Ovary (tissue), 3 donors: Measurements from ENCODE around the gene TAOK2.

Experiments used
- EP300 ChIP-seq: sonication (generic); formaldehyde crosslinking; IDR thresholded peaks from one replicate; pipeline ENCODE4 v1.6.1; 2017; ENCODE audit warnings: antibody characterized with exemption
- POLR2A ChIP-seq: fragments of 450-650 bp; IDR thresholded peaks from one replicate; pipeline ENCODE4 v1.6.1; 2017; ENCODE audit warnings: antibody characterized with exemption, mild to moderate bottlenecking, moderate library complexity
- TF ChIP-seq, protein P1 (sequence below), 3 donors: fragments of 450-650 bp in 2 of 3; fragments of 200-600 bp in 1 of 3; IDR thresholded peaks; one replicate each; pipeline versions ENCODE4 v1.5.1 to v1.8.0; 2016 to 2022; ENCODE audit warnings: antibody characterized with exemption in 3 of 3, mild to moderate bottlenecking in 1 of 3
- donor health status: DM: no; HTN: no; CAD: no.

GRCh38 chr16:29994600-29995323 is 21.1 kb downstream of the TAOK2 start:
- TF ChIP-seq POLR2A (no peak), EP300 (no peak)
- TF ChIP-seq, protein P1, sequence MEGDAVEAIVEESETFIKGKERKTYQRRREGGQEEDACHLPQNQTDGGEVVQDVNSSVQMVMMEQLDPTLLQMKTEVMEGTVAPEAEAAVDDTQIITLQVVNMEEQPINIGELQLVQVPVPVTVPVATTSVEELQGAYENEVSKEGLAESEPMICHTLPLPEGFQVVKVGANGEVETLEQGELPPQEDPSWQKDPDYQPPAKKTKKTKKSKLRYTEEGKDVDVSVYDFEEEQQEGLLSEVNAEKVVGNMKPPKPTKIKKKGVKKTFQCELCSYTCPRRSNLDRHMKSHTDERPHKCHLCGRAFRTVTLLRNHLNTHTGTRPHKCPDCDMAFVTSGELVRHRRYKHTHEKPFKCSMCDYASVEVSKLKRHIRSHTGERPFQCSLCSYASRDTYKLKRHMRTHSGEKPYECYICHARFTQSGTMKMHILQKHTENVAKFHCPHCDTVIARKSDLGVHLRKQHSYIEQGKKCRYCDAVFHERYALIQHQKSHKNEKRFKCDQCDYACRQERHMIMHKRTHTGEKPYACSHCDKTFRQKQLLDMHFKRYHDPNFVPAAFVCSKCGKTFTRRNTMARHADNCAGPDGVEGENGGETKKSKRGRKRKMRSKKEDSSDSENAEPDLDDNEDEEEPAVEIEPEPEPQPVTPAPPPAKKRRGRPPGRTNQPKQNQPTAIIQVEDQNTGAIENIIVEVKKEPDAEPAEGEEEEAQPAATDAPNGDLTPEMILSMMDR (IDR thresholded peaks at IDR 0.05) = no peak
